Esophagus mucosa (tissue), 1 donor: Measurements from ENCODE around the gene KCNS3. TPM values are rescaled to one million over a fixed set of nuclear protein-coding genes. Genes with fewer than 3 reads are reported as not detected.
A peak's percentile ranks its signal among the peaks of the same experiment; 100 is the strongest.

Source experiments
- ATAC-seq: fragments of 200-7000 bp; cut with Tn5 transposase; one replicate; pipeline ENCODE4 v1.9.1; 2020
- total RNA-seq: library from RNA; stranded (reverse); gene quantifications from one replicate; pipeline ENCODE4 v1.2.4, GENCODE V29; 2023
- donor health status: DM: yes; HTN: yes; CAD: no.

The KCNS3 gene
- 3.4 TPM for total RNA-seq

DNA sequence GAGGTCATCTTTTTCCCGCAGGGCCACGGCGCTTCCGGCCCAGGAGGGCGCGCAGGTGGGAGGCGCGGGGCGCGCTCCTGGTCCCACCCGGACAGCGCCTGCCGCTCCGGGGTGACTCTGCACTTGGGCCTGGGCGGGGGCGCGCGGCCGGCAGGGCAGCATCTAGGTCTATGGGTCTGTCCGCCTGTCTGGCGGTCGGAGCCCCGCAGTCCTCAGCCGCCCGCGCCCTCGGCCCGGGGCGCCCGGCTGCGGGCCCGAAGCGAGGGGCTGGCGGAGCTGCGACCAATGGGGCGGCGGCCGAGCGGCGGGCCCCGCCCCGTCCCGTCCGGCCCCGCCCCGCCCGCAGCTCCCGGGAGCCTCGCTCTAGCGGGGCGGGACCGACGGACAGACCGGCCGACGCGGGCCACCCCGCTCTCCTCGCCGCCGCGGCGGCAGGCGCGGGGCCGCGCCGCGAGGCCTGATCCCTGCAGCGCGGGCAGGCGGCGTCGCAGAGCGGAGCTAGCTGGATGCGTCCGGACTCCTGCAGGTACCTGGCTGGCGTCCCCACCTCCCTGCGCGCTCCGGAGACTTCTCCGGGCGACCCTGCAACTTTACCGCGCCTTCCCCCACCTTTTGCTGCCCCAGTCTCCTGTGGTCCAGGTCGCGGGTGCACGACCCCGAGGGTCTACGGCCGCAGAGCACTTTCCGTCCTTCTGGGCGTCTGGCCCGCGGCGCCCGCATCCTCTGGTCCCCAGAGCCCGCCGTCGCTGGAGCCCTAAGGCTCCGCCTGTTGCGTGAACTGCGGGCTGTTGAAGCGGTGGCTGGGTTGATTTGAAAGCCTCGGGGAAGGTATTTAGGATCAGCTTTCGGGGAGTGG is at the start of gene KCNS3:
TSS of gene KCNS3 (plus strand) at position 387 of the 856 bp plus-strand sequence. CDS start 52,342 bp downstream, outside the sequence.
- peak; percentile 83 for ATAC-seq

DNA sequence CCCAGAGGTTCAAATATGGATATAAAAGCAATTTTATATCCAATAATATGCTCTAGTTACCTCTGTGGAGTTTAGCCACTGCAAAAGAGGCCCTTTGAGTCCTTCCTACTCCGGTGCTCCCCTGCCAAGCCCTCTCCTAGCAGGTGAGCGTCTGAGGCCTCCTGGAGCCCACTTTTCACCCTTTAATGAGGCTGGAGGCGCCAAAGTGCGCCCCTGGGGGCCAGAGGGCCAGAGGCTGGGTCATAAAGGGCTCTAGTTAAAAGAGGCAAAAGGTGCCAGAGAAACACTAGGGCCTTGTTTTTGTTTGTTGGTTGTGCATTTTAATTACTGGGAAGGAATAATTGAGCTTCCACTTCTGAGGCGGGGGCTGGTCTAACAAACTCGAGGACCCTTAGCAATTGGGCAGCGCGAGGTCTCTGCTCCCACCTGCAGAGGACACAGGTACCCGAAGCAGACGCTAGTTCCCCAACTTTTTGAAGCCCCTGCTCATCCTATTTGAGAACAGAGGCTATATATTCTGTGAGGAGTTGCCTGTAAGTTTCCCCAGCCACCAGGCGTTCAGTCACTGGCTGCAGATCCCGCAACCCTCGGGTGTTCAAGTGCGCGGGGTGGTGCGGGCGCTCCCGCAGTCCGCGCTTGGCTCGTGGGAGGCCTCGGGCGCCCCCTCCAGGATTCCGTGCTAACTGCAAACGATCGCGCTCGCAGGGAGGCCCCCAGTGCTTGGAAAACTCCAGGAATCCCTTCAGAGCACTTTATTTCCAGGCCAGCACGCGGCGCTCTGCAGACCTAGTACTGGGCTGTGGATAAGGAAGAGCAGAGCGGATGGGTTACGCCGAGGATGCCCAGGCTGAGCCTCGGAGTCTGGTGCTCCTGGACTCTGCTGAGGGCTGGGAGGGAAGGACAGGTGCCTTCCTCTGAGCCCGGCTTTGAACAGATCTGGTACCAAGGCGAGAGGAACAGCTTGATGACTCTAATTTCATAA is 48.1 kb upstream of the KCNS3 start:
- peak; percentile 86 for ATAC-seq

DNA sequence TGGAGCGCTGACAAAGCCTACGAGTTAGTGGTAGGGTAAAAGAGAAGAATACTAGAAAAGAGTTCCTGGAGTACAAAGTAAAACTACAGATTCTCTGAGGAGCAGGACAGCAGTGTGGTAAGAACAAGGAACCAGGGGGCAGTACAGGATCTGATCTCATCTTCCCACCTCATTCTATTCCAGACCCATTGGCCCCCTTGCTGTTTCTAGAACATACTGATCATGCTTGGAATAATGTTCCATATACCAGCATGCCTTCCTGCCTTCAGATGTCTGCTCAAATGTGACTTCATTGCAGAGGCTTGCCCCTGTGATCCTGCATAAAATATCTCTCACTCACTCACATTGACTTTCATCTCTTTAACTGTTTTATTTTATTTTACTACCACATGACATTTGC is 43.0 kb upstream of the KCNS3 start:
- no peak for ATAC-seq

DNA sequence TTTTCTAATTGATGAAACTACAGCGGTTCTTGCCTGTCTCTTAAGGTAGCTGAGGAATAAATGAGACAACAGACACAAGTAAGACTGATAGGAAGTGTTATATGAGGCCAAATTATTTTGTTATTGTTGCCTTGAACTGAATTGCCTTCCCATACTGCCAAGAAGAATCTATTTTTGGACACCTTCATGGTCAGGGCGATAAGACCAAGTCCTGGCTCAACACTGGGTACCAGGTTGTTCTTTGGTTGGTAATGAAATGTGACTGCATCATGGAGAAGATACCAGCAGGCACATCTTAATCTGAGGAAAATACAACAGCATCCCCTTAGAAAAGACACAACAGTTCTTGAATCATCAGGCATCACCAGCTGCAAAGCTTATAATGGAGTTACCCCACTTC is 38.5 kb upstream of the KCNS3 start:
- no peak for ATAC-seq

GRCh38 chr2:17843457-17843856 is 35.0 kb upstream of the KCNS3 start:
- no peak for ATAC-seq

- no peak for ATAC-seq
Observed at GRCh38 chr2:17845806-17846205, 32.7 kb upstream of the KCNS3 start.

- ATAC-seq, result no peak
Observed at GRCh38 chr2:17846676-17847075, 31.8 kb upstream of the KCNS3 start.

- no peak for ATAC-seq
Observed at GRCh38 chr2:17847236-17847635, 31.2 kb upstream of the KCNS3 start.

GRCh38 chr2:17849275-17849674 is 29.2 kb upstream of the KCNS3 start:
- no peak for ATAC-seq

DNA sequence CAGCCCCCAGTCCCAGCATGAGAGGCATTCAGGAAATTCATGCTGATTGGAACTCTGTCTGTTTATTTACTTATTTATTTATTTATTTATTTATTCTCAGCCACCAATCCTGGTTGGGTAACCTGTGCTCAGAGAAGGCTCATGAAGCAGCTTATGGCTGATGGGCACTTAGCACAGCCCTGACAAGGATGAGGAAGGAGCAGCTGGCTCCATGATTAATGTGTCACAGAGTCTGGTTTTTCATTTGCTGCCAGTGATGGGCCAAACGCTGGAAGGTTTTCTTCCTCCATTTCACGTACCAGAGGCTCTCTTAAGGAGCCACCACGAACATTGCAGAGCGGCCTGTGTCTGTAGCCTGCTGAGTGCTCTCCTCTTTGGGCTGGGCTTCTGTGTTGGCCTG is 28.3 kb upstream of the KCNS3 start:
- ATAC-seq, result no peak

DNA sequence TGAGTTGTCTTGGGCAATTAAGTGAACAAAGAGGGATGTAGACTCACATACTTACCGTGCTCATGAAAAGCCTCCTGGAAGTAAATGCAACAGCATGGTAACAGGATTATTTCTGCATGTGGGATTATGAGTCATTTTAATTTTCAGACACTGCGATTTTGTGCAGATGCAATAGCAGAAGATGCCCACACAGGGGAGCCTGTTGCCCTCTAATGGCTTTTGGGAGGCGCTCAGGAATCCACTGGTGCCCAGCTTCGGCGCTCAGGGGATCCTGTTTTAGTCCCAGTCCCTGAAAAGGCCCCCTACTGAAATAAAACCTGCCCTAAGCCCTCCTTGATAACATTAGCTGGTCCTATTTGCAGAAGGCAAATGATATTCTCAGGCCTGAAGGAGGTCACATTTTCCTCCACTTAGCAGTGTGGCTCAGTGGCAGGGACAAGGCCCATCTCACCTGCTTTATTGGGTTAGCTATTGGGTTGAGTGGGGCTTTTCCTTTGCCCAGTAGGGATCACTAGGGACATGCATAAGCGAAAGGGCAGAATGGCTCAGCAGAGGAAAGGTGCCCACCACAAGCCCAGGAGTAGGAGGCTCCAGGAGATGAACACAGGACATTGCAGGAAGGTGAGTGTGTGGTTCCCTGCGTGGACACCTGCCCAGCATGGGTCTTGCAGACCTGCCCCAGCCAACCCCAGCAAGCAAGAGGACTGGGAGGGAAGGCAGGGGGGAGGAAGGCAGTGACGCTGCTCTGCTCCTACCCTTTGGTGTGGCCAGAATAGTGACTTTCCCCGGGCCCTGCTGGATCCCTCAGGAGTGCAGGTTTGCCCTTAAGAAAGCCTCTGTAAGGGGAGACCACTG is 26.5 kb upstream of the KCNS3 start:
- peak; percentile 92 for ATAC-seq

DNA sequence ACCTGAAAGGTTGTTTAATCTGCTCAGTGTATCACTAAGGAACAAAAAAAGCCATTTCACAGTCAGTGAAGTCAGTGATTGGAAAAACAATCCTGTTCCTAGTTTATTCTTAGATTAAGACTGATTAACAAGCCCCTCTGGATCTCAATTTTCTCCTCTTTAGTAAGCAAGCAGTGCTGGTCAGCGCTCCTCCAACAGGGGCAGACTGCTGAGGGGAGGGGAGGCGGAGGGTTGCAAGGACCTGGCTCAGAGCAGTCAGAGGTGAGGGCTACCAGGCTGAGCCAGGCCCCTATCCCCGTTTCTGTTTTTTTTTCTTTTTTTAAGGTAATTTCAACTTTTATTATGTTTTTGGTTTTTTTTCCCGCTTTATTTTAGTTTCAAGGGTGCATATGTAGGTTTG is 24.7 kb upstream of the KCNS3 start:
- no peak for ATAC-seq

GRCh38 chr2:17857021-17857420 is 21.4 kb upstream of the KCNS3 start:
- ATAC-seq, result no peak

GRCh38 chr2:17858064-17858463 is 20.4 kb upstream of the KCNS3 start:
- no peak for ATAC-seq

DNA sequence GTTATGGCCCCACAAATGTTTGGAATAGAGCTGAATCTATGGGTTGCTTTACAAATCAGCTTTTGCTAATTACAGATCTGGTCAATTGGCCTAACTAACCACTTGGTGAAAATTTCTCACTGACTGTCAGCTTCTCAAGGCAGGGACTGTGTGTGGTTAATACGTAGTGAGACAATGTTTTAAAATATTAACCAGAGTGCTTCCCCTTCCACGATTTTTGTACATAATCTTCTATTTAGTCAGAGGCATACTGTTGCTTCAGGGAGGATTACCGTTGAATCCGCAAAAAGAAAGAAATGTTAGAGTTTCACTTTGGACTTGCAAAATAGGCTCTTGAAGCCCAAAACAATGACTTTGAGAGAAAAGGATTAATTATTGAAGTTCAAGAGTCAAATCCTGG is 14.9 kb upstream of the KCNS3 start:
- ATAC-seq, result no peak

GRCh38 chr2:17864676-17865075 is 13.8 kb upstream of the KCNS3 start:
- ATAC-seq, result no peak

GRCh38 chr2:17867133-17867532 is 11.3 kb upstream of the KCNS3 start:
- ATAC-seq, result no peak

DNA sequence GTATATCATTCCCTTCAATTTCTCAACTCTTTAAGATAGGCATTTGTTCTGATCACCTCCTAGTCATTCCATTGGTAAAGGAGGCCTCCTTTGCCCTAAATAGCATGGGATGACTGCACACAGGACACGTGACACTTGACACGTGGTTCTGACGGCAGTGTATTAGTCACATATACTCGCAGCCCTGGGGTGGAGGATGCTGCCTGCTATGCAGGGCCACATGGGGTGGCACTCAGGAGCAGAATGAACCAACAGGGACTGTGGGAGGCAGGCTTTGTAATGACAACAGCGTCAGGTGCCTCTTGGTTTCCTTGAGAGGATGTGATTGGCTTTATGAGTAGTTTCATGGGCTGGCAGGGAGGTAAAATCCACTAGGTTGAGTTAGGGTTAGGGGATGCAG is 9.3 kb upstream of the KCNS3 start:
- ATAC-seq, result peak; percentile 64

DNA sequence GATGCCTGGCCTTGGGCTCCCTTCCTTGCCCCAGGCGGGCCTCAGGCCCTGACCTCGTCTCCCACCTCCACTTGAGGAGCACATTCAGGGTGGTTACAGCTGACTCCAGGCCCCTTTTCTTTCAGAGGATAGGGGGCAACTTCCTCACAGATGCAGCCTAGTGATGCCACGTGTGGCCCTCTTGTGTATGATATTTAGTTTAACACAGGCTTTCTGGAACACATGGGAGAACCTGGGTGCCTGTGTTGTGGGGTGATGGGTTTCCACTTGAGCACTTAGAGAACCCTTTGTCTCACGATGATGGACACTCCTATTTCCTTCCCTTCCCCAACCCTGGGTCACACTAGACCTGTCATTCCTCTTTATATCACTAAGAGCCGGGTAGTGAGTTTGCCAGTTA is 6.8 kb upstream of the KCNS3 start:
- ATAC-seq, result no peak

- ATAC-seq, result no peak
Observed at GRCh38 chr2:17873021-17873420, 5.4 kb upstream of the KCNS3 start.

DNA sequence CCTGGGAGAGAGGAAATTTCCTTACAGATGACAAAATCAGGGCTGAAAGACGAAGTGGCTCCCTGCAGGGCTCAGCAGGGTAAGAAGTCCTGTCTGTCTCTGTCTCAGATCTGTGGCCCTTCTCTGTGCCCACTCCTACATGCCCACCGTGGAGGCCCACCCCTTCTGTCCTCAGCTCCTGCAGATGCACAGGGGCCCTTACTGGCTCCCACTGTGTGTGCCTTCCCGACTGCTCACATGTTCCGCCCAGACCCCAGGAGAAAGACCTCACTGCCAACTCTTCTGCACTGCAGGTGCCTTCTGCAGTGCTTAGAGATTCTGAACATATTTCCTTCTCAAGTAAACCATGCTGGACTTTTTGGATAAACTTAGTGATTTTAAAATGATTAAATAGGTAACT is 1.9 kb upstream of the KCNS3 start:
- no peak for ATAC-seq

GRCh38 chr2:17877811-17878280 is 621 bp upstream of the KCNS3 start:
- peak; percentile 17 for ATAC-seq
